SIG-M5 treated with dmso at 0.1 percent for 504 hours (cell line): ENCODE measurements around the gene SPARCL1.
"Not testable (repeated sequence)": the region's sequence is repeated elsewhere in the genome, so short reads cannot be mapped to it uniquely, and the experiment has no call there.

Experiments used
- DNase-seq: peaks from one replicate; lab custom pipeline; 2025; ENCODE audit not compliant: unreplicated experiment; lab: John Stamatoyannopoulos, UW

The SPARCL1 gene, protein sequence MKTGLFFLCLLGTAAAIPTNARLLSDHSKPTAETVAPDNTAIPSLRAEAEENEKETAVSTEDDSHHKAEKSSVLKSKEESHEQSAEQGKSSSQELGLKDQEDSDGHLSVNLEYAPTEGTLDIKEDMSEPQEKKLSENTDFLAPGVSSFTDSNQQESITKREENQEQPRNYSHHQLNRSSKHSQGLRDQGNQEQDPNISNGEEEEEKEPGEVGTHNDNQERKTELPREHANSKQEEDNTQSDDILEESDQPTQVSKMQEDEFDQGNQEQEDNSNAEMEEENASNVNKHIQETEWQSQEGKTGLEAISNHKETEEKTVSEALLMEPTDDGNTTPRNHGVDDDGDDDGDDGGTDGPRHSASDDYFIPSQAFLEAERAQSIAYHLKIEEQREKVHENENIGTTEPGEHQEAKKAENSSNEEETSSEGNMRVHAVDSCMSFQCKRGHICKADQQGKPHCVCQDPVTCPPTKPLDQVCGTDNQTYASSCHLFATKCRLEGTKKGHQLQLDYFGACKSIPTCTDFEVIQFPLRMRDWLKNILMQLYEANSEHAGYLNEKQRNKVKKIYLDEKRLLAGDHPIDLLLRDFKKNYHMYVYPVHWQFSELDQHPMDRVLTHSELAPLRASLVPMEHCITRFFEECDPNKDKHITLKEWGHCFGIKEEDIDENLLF

GRCh38 chr4:87529187-87529586, at the start of gene SPARCL1:
Gene SPARCL1 (minus strand): TSS chr4:87529376. CDS start chr4:87499574, 29,802 bp downstream.
- no peak for DNase-seq

DNA sequence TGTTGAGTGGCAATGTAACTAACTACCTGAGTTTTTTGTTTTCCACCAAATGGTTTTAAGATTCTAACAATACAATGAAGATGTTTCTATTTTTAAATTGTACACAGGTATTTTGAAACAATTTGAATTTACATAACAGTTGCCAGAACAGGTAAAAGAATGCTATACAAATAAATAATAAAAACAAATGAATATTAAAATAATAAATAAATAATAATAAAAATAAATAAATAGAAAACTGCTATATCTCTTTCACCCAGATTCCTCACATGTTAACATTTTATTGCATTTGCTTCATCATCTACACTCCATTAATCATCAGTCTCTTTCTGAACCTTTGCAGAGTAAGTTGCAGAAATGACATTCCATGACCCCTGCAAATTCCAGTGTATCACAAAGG, 46.8 kb upstream of the SPARCL1 start:
- no peak for DNase-seq

GRCh38 chr4:87575408-87575807, 46.2 kb upstream of the SPARCL1 start:
- no peak for DNase-seq

DNA sequence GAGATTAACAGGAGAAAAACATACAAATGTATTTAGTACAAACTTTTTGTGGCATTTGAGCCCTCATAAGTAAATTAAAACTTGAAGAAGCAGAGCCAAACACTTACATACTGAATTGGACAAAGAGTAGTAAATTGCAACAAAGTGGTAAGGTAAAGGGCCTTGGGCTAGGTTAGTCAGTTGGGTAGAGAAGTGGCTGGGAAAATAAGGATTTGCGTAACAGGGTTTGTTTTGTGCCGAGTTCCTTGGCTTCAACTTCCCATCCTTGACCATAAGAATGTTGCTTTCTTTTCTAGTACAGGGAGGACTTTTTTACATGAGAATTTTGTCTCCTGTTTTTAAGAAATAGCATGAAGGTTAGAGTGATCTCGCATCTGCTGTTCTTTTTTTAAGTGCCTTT, 45.8 kb upstream of the SPARCL1 start:
- no peak for DNase-seq

DNA sequence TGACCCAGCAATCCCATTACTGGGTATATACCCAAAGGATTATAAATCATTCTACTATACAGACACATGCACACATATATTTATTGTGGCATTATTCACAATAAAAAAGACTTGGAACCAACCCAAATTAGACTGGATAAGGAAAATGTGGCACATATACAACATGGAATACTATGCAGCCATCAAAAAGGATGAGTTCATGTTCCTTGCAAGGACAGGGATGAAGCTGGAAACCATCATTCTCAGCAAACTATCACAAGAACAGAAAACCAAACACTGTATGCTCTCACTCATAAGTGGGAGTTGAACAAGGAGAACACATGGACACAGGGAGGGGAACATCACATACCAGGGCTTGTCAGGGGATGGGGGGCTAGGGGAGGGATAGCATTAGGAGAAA, 45.2 kb upstream of the SPARCL1 start:
- DNase-seq, result not testable (repeated sequence)

GRCh38 chr4:87570290-87570805, 41.2 kb upstream of the SPARCL1 start:
- DNase-seq, result no peak

DNA sequence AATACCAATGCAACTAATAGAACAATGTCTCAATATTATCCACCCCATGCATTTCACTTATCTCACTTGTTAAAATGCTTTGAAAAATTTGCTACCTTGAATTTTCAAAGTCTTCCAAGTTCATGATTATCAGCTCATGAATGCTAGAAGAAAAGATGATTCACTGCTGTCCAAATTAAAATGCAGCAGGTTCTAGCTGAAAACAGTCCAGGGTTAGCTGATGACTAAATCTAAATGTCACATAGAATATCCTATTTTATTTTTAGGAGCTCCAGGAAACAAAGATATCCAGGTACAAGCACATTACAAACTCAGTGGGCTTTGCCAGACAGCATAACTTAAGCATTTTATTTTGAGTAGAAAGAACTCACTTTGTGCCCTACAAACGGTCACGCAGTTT, 38.0 kb upstream of the SPARCL1 start:
- DNase-seq, result no peak

GRCh38 chr4:87566276-87566675, 37.1 kb upstream of the SPARCL1 start:
- DNase-seq, result no peak

DNA sequence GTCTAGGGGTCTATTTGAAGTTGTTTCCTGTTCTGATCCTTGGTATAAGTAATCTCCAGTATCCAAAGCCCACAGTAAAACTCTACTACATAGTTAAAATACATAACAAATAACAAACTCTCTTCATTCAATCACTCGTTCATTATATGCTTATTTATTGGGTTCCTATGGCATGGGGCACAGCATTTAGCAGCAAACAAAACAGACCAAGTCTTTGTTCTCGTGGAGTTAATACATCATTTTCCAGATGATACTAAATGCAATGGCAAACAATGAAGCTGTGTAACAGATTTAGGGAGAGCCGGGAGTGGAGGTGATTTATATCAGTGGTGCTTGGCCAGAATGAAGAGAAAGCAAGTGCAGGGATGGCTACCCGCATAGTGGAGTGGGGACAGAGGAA, 36.6 kb upstream of the SPARCL1 start:
- DNase-seq, result no peak

GRCh38 chr4:87560802-87561201, 31.6 kb upstream of the SPARCL1 start:
- no peak for DNase-seq

- peak; percentile 2 for DNase-seq
Measured at GRCh38 chr4:87559090-87559837, 30.1 kb upstream of the SPARCL1 start.

GRCh38 chr4:87557348-87557747, 28.2 kb upstream of the SPARCL1 start:
- no peak for DNase-seq

- peak; percentile 3 for DNase-seq
Measured at GRCh38 chr4:87555773-87556619, 26.8 kb upstream of the SPARCL1 start.

DNA sequence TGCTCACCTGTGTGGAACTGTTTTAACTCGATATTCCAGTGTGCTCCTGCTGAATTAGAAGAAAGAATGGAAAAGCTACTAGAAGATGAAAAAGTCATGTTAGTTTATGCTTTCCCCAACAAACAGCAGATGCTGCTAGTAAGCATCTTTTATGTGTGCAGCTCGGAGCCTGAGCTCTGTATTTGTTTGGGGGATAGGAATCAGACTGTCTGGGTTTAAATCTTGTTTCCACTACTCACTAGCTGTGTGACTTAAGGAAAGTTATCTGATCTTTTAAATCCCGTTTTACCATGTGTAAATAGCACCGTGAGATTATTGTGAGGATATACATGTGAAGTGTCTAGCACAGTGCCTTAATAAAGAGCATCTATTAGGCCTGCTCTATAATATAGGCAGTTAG, 24.0 kb upstream of the SPARCL1 start:
- DNase-seq, result no peak

- no peak for DNase-seq
Measured at GRCh38 chr4:87551361-87551760, 22.2 kb upstream of the SPARCL1 start.

DNA sequence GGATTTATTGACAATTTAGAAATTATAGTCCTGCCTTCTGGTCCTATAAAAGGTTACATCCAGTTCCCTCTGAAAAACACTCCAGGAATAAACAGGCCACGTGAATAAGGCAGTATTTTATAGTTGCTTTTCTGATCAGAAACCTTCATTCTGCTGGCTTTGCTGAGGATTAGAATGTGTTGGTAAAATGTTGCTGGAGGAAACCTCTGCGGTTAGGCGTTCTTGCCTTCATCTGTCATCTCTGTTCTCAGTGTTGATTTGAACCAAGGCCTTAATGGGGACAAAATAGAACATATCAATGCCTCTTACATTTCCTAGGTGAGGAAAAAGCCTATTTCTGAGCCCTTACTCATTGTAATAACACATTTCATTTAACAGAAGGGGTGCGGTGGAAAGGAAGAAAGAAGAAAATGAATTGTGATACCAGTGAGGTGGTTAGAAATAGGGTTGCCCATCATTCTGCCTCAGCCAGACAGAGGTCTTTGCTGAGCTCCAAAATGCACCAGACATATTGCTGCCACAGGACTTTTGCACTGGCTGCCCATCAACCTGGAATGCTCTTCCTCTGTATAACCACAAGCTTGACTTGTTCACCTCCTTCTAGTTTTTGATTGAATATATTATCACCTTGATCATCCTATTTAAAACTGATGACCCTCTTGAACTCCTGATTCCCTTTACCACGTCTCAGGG, 18.0 kb upstream of the SPARCL1 start:
- DNase-seq, result no peak

GRCh38 chr4:87545052-87545451, 15.9 kb upstream of the SPARCL1 start:
- DNase-seq, result no peak

DNA sequence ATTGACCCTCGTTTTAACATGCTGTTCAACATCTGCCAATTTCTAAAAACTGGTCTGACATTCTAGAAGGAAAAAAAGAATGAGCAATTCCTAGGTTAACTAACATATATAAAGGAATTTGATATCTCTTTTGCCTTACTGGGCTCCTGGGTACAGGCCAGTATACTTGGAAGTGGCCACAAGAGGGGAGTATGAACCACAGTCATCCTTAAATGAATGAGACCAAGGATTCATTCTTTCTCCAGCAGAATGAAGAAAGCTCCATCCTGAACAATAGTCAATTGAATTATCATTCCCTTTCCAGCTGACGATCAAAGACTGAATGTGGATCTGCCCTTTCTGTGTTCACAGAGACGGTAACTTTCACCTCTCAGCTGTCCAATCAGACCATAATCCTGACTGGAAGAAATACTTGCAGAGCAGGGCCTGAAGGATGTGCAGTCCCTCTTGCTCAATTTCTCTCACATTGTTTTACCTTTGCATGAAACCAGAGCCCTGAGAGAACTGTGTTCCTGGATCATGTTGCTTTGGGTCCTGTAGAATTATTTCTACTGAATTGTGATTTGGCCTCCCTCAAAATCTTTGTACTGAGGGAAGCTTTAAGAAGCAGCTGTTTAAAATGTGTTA, 14.8 kb upstream of the SPARCL1 start:
- peak; percentile 23 for DNase-seq

- no peak for DNase-seq
Measured at GRCh38 chr4:87542734-87543312, 13.6 kb upstream of the SPARCL1 start.
